HEK293T (cell line): ENCODE results near the gene SLC35A5.

ENCODE experiments used
- ARNT ChIP-seq: fragments of 450-650 bp; IDR thresholded peaks from 2 replicates; pipeline ENCODE4 v1.6.1; 2017; ENCODE audit warnings: mild to moderate bottlenecking
- BHLHE40 ChIP-seq: fragments of 450-650 bp; IDR thresholded peaks from 2 replicates; pipeline ENCODE4 v1.6.1; 2016; ENCODE audit warnings: mild to moderate bottlenecking, moderate library complexity, borderline replicate concordance
- CTBP1 ChIP-seq: fragments of 450-650 bp; IDR thresholded peaks from 2 replicates; pipeline ENCODE4 v1.6.1; 2016; ENCODE audit warnings: borderline replicate concordance
- ELF4 ChIP-seq: fragments of 450-650 bp; IDR thresholded peaks from 2 replicates; pipeline ENCODE4 v1.6.1; 2017; ENCODE audit warnings: antibody characterized with exemption
- FOXK2 ChIP-seq: fragments of 450-650 bp; IDR thresholded peaks from 2 replicates; pipeline ENCODE4 v1.6.1; 2016; ENCODE audit warnings: mild to moderate bottlenecking
- FOXM1 ChIP-seq: fragments of 450-650 bp; IDR thresholded peaks from 2 replicates; pipeline ENCODE4 v1.6.1; 2017; ENCODE audit warnings: mild to moderate bottlenecking, borderline replicate concordance
- HDGF ChIP-seq: fragments of 450-650 bp; IDR thresholded peaks from 2 replicates; pipeline ENCODE4 v1.6.1; 2017; ENCODE audit warnings: antibody characterized with exemption, borderline replicate concordance
- L3MBTL2 ChIP-seq: fragments of 450-650 bp; conservative IDR thresholded peaks from 2 replicates; pipeline ENCODE4 v1.6.1; 2016; ENCODE audit warnings: mild to moderate bottlenecking
- LEF1 ChIP-seq: fragments of 450-650 bp; IDR thresholded peaks from 2 replicates; pipeline ENCODE4 v1.6.1; 2017; ENCODE audit warnings: mild to moderate bottlenecking, borderline replicate concordance
- PKNOX1 ChIP-seq: fragments of 450-650 bp; IDR thresholded peaks from 2 replicates; pipeline ENCODE4 v1.6.1; 2016
- SP1 ChIP-seq: fragments of 450-650 bp; IDR thresholded peaks from 2 replicates; pipeline ENCODE4 v1.6.1; 2017
- TARDBP ChIP-seq: fragments of 450-650 bp; IDR thresholded peaks from 2 replicates; pipeline ENCODE4 v1.6.1; 2016

GRCh38 chr3:112633757-112634156 is 71.9 kb downstream of the SLC35A5 start:
- TF ChIP-seq ARNT, result no peak
- no peak for TF ChIP-seq CTBP1
- no peak for TF ChIP-seq FOXM1
- peak; percentile 77 for TF ChIP-seq PKNOX1
- no peak for TF ChIP-seq FOXK2
- no peak for TF ChIP-seq BHLHE40
- no peak for TF ChIP-seq ELF4
- no peak for TF ChIP-seq HDGF
- no peak for TF ChIP-seq L3MBTL2
- TF ChIP-seq LEF1, result no peak
- TF ChIP-seq TARDBP, result no peak
- TF ChIP-seq SP1, result no peak
